ENCODE measurements around the gene DNAH6. TPM values are rescaled to one million over a fixed set of nuclear protein-coding genes. Genes with fewer than 3 reads are reported as not detected.

DNAH6 gene
- total and polyA plus RNA-seq, 2 of the 8 experiments (the other 6 are each of a cell fraction or from before 2014, with no cell fraction given) = 0.06 to 0.43 TPM

DNA sequence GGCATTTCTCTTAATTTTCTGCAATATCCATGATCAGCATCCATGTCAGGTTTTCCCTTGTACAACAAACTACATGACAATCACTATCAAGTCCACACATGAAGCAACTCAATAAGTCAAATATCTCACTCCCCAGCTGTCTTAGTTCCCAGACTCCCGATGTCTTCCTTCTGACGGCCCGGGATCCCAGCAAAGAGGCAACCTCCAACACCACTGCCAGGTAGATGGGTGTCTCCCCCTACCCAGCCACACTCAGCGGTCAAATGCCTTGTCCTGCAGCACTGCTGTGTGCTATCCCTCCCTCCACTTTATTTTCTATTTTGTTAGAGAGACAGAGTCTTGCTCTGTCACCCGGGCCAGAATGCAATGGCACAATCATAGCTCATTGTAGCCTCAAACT is 341.3 kb downstream of the DNAH6 start:
- Histone ChIP-seq H3K79me2 (ENCODE audit: control insufficient read depth in 1 of 2, insufficient read depth in 2 of 2, low read length in 2 of 2) (no peaks in the 10 kb centered on the region), H3K4me3 (ENCODE audit: extremely low read depth in 1 of 4, insufficient read depth in 2 of 4, low read depth in 3 of 4, low read length in 4 of 4) (no peak overlapping the region), H3K4me2 (ENCODE audit: insufficient read depth in 1 of 2, low read depth in 2 of 2, low read length in 2 of 2) (no peak overlapping the region), H2BK20ac (ENCODE audit: low read length) (0 out of 2 replicates have a peak overlapping the region, but pooled peaks have one; percentile 24), H4K91ac (replicated peaks; ENCODE audit: insufficient read length, low read length) (no peak overlapping the region), H4K8ac (ENCODE audit: extremely low read depth, insufficient read depth, low read length) (no peak overlapping the region), H2BK120ac (replicated peaks; ENCODE audit: low read depth, low read length) (no peak overlapping the region), H2AFZ (ENCODE audit: low read length) (no peak overlapping the region), H3K27ac (ENCODE audit: low read depth, low read length) (no peak overlapping the region), H3K36me3 (ENCODE audit: control insufficient read depth in 2 of 4, insufficient read depth in 4 of 4, low read length in 3 of 4) (no peaks in the 10 kb centered on the region), H3K14ac (ENCODE audit: insufficient read length) (no peak overlapping the region), H4K5ac (ENCODE audit: insufficient read length, low read depth, low read length) (no peak overlapping the region), H3K23ac (ENCODE audit: insufficient read length) (no peak overlapping the region), H3K4ac (replicated peaks; ENCODE audit: insufficient read length, low read depth, low read length) (no peak overlapping the region), H3K18ac (ENCODE audit: extremely low read depth, low read length) (no peak overlapping the region), H3K79me1 (ENCODE audit: low read depth, low read length) (peaks cover 2% of the 10 kb centered on the region), H2BK12ac (ENCODE audit: low read depth, low read length) (no peak overlapping the region), H3K4me1 (replicated peaks in 1 of 4; ENCODE audit: control insufficient read depth in 3 of 4, insufficient read depth in 4 of 4, low read length in 3 of 4) (peaks cover 7 to 20% (median 15%) of the 10 kb centered on the region in 4 experiments), H4K20me1 (replicated peaks in 1 of 2; ENCODE audit: control insufficient read depth in 1 of 2, insufficient read depth in 2 of 2, low read length in 2 of 2) (peaks cover 0 to 2% of the 10 kb centered on the region in 2 experiments), H2BK5ac (ENCODE audit: low read depth, low read length) (no peak overlapping the region), H3K9ac (replicated peaks in 1 of 4; ENCODE audit: extremely low read depth in 1 of 4, low read depth in 3 of 4, low read length in 3 of 4) (no peak overlapping the region), H3K9me3 (ENCODE audit: insufficient read depth in 2 of 2, low read depth in 1 of 2, low read length in 1 of 2) (no peaks in the 10 kb centered on the region), H2BK15ac (ENCODE audit: low read length) (no peak overlapping the region), H3K27me3 (replicated peaks in 1 of 4; ENCODE audit: control insufficient read depth in 3 of 4, extremely low read depth in 1 of 4, insufficient read depth in 3 of 4, low read length in 3 of 4) (peaks cover 16 to 36% (median 30%) of the 10 kb centered on the region in 4 experiments), H3K56ac (replicated peaks; ENCODE audit: insufficient read length, low read depth, low read length) (no peak overlapping the region), H2AK5ac (ENCODE audit: low read depth, low read length) (no peak overlapping the region), H3K23me2 (ENCODE audit: low read depth, low read length) (no peaks in the 10 kb centered on the region; the same call in 1 of the 2 replicates)
- FAIRE-seq (no peak), DNase-seq (ENCODE audit: low read depth in 1 of 2, low spot score in 2 of 2) (no peak)
- ChIA-PET CTCF (ENCODE audit: partially characterized antibody) (interaction anchor here (0.6 to 3.6 kb wide), 44 partner anchors 8 to 366 kb away, joined by 3 to 25 read pairs (median 4); partner anchors contain the start of gene TRABD2A), POLR2A (ENCODE audit: partially characterized antibody) (interaction anchor here (1.1 to 1.4 kb wide), 2 partner anchors 13 to 23 kb away, joined by 3 read pairs; partner anchors contain the start of gene TRABD2A)
- WGBS, 2 experiments (ENCODE audit: extremely low coverage in 1 of 2, insufficient coverage in 1 of 2, insufficient read length in 1 of 2, insufficient replicate concordance in 2 of 2, low coverage in 1 of 2, low lambda C conversion rate in 2 of 2, missing lambda C conversion rate in 1 of 2) = 91% methylated on average over 5 of the region's 5 CpGs; no CpG with 5 or more reads in 1 of the 2 experiments
